ENCODE results near the gene SIGLEC8.
A peak's percentile ranks its signal among the peaks of the same experiment; 100 is the strongest.
"Not testable (repeated sequence)": the region's sequence is repeated elsewhere in the genome, so short reads cannot be mapped to it uniquely, and the experiment has no call there.

Gene SIGLEC8

DNA sequence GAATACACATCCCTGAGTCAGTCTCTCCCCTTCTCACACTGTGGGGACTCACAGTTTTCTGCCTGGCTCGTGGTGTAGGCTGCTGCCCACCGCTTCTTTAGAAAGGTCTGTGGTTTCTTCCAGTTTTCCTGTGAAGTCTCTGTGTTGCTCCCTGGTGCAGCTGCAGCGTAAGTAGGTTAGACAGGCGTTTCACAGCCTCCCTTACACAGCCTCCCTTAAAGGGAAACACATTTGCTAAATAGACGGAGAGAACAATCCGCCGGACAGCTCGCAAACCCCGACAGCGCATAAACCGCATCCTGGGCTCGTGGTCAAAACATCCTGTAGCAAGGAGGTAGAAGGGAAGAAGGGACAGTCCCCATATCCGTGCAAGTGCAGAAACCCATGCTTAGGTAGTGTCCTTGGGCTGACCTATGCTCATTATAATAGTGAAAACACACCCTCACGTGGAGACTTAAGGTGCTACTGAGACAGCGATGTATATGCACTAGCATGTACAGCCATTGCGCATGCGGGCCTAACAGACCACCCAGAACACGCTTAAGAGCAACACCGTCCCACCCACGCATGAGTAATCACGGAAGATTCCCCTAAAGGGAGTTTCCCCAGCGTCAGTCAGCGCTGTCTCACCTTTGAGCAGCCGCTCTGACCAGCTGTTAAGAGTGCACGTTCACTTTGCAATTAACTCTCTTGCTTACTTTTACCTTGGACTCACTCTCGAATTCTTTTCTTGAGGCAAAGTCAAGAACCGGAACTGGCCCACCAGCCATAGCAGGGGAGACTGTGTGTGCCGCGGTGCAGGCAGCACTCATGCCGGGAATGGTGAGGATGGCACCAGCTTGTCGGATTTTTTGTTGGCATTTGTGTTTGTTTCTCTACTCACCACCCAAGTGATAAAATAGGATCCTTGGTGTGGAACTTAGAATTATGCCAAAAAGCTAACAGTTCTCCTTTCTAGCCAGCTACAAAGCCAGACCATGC is 16.6 kb downstream of the SIGLEC8 start:
- DNase-seq = peak; percentile 47

DNA sequence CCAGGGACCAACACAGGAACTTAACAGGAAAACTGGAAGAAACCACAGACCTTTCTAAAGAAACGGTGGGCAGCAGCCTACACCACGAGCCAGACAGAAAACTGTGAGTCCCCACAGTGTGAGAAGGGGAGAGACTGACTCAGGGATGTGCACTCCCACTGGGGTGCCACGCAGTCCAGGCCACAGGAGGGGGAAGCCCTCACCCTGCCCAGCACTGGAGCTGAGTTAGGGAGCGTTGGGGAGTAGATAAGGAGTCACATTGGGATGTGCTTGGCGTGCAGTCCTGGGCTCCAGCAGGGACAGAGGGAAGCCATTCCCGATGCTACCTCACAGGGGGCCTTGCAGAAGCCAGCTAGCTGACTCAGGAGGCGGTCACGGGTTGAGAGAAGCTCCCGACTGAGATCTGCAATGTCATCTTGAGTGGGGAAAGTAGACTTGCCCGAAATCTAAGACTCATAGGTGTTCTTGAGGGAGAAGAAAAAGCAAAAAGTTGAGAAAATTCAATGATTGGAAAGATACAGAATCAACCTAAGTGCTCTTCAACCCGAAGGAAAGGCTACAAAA is 17.3 kb downstream of the SIGLEC8 start:
- no peak for DNase-seq

DNA sequence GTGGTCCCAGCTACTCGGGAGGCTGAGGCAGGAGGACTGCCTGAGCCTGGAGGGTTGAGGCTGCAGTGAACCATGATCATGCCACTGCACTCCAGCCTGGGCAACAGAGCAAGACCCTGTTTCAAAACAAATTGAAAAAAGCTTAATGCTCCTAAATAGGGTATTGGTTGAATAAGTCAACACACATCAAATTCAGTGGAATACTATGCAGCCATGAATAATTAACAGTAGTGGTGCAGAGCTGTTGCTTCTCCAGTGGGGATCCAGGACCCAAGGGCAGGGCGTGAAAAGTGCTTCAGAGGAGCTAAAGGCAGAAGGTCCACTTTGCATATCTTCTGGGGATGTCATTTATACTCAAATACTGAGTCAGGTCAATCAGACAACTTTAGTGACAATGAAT is 18.2 kb downstream of the SIGLEC8 start:
- DNase-seq = no peak

DNA sequence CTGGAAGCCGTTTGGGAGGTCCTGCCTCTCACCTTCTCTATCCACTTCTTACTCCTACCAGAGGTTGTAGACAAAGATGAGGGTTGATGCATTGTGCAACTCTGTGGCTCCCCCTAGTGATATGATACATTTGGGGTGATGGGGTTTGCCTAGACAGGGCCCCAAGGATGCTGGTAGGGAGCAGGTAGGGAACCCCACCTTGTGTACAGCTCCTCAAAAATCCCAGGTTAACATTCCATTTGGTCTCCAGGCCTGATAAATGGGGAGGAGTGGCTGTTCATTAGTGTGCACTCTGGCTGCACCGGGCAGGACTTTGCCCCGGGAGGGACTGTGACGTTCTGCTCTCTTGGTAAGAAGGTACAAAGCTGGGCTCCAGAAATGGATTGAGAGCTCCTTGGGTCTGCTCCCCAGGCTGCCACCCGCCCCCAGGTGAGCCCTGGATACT is 19.2 kb downstream of the SIGLEC8 start:
- DNase-seq = no peak

DNA sequence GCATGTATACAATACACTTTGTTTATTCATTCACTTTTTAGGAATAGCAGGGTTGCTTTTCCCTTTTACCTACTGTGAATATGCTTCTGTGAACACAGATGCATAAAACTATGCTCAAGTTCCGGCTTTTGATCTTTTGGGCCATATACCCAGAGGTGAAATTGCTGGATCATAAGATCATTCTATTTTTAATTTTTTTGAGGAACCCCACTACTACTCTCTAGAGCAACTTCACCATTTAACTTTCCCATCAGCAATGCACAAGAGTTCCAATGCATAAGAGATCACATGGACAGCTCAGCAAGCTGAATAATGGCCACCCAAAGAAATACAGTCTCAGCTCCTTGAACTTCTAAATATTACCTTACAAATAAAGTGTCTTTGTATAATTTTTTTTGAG is 23.8 kb downstream of the SIGLEC8 start:
- no peak for DNase-seq

DNA sequence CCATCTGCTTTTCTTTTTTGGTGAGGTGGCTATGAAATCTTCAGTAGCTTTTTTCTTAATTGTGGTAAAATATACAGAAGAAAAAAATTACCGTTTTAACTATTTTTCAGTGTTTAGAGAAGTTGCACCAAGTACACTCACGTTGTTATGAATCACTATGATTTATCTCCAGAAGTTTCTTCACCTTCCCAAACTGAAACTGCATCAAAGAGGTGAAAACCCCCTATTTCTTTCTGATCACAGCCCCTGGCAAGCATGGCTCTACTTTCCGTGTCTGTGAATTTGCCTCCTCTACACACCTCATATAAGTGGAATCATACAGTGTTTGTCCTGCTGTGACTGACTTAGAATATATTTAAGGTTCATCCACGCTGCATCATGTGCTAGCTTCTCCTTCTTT is 25.2 kb downstream of the SIGLEC8 start:
- DNase-seq = no peak

DNA sequence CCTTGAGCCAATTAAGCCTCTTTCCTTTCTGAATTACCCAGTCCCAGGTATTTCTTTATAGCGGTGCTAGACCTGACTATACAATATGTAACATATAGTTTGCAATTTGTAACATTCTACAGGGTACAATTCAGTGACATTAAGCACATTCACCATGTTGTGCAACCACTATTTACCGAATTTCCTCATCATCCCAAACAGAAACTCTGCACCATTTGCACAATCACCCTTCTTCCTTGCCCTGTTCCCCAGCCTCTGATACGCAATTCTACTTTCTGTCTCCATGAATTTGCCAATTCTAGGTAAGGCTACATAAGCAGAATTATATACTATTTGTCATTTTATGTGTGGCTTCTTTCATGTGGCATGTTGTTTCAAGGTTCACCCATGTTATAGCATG is 27.1 kb downstream of the SIGLEC8 start:
- no peak for DNase-seq

DNA sequence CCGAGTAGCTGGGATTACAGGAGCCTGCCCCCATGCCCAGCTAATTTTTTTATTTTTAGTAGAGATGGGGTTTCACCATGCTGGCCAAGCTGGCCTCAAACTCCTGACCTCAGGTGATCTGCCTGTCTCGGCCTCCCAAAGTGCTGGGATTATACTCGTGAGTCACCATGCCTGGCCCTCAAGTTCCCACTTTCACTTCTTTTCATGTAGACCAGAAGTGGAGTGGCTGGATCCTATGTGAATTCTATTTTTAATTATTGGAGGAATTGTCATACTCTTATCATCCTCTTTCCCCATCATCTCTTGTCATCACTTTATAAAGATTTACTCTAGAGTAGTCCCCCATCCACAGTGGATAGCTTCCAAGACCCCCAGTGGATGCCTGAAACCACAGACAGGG is 28.0 kb downstream of the SIGLEC8 start:
- no peak for DNase-seq

DNA sequence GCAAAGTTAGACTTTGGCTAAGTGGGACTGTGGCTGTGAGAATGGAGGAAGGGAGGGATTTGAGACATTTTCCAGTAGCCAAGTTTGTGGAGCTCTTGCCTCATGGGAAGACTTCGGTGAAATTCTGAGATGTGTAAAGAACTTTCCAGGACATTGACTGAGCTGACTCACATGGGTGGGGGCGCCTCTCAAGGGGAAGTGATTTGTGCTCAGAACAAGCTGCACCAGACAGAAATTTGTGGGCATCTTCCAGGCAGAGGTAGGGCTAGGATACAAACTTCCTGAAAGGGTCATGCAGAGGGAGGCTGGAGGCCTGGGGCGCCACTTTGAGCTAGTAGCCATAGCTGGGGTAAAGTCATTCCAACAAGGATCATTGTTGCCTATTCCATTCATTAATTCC is 31.1 kb downstream of the SIGLEC8 start:
- DNase-seq = no peak

DNA sequence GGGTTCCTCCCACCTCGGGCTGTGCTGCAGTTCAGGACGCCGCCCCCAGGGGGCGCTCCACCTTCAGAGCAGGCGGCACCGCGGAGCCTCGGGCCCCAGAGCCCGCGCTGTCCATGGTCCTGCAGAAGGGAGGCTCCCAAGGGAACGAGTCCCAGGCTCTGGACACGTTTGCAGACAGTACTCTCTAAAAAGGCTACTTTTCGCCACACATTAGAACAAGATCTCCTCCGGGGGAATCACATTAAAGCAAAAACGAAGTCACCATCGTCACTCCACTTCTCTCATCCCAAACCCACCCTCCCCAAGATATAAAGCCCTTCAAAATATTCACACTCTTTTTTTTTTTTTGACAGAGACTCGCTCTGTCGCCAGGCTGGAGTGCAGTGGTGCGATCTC is 36.2 kb downstream of the SIGLEC8 start:
- DNase-seq = peak; percentile 74

DNA sequence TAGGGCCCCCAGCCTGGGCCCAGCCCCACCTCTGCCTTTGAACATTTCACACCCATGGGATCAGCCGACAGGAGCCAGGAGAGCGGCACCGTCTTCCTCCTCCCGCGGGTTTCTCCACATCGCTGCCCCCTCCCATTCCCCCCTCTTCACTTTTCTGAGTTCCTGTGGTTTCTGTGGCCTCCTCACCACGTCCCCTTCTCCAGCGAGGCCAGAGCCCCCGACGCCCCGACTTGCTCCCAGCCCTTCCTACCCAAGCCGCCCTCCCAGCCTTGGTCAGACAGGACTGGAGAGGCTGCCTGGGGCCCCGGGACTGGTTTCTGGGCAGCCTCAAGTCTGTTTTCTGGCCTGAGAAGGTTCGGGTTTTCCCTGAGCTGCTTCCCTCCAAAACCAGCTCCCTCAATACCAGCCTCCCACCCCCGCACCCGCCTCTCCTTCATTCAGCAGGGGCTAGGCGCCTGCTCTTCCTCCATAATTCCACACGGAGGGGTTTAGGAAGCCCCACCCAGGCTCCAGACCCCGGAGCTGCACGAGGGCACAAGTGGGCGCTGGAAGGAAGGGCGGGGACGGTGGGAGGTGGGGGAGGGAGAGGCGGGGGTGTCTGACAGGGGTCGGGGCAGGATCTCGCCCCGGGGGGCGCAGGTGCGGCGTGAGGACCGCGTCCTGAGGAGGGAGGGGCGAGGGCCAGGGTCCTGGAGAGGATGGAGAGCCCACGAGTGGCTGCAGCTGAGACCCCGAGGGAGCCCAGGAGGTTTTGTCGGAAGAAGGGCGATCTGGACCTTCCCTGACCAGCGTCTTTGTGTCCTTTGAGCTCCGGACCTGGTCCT is 36.8 kb downstream of the SIGLEC8 start:
- no peak for DNase-seq

DNA sequence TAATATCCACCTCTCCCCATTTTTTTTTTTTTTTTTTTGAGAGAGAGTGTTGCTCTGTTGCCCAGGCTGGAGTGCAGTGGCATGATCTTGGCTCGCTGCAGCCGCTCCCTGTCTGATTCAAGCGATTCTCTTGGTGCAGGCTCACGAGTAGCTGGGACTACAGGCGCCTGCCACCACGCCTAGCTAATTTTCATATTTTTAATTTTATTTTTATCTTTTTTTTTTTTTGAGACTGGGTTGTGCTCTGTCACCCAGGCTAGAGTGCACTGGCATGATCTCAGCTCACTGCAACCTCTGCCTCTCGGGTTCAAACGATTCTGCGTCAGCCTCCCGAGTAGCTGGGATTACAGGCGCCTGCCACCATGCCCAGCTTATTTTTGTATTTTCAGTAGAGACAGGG is 37.7 kb downstream of the SIGLEC8 start:
- not testable (repeated sequence) for DNase-seq

DNA sequence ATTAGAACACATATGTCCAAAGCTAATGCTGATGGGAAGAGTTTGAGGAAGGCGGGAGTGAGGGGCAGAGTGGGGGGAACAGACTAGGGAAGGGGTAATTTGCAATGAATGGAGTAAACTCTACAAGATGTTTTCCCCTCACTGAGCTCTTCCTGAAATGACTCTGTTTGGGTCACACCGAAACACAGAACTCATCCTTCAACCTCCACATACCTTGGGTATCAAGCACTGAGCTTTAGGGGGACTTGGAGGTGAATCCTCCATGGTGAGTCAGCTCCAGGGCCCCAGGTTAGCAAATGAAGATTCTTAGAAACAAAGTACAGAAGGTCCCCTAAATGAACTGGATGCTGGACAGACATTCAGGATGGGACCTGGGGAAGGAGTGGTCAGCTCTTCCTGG is 39.5 kb downstream of the SIGLEC8 start:
- DNase-seq = no peak

DNA sequence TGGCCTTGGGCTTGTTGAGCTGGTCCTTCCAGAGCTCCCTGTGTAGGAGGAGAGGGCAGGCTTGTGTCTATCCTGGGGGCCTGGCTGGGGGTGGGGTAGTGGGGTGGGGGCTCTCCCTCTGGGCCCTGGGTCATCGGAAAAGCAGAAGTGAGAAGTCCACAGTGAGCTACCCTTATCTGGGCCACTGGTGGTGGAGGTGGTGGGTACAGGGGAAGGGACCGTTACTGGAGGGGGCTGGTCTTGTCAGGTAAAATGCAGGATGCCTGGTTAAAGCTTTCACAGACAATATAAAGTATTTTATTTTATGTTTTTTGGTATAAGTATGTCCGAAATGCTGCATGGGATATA is 40.5 kb downstream of the SIGLEC8 start:
- DNase-seq = no peak

DNA sequence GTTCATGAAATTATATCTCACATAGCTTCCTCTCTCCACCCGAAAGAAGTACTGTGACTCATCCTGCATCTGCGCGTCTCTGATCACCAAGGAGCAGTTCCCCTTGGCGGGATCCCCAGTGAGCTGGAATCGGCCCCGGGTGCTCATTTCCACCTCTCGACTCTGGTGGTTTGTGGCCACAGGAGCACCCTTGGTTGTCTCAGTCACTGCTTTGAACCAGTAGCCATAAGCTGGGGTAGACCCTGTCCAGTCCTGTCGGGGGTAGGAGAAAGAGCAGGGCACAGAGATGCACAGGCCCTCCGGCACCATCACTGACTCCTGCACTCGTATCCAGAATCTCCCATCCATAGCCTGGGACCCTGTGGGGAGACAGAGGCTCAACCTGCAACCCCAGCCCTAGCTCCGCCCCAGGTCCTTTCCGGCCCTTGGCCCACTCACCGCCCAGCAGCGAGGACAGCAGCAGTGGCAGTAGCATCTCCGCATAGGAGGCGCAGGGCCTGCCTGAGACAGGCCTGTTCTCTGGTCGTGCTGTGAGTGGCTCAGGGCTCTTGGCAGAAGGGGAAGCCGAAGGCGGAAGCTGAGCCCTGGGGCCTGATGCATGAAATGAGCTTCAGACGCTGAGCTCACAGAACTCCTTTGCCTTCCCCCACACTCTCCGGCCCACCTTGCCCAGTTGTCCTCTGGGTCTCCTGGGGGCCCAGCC is 41.0 kb downstream of the SIGLEC8 start, which contains the start of gene SIGLEC10:
TSS of gene SIGLEC10 (minus strand) at position 536 of the 703 bp plus-strand sequence. CDS start at position 475, 61 bp downstream.
- DNase-seq = no peak

DNA sequence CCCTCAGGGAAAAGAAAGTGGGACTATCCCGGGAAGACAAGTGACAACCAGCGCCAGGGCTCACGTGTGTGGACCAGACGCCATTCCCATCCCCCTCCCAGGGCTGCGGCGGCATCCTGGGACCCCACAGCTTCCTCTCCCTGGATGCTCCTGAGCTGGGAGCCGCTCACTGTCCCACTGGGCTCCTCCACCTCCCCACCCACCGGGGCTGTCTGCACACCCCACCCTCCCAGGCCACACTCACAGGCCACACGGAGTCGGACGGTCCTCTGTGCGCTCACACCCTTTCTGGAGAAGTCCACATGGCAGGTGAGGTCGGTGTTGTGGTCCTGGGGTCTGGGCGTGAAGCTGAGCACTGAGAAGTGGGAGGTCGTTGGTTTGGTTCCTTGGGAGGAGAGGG is 41.8 kb downstream of the SIGLEC8 start:
- DNase-seq = not testable (repeated sequence)

DNA sequence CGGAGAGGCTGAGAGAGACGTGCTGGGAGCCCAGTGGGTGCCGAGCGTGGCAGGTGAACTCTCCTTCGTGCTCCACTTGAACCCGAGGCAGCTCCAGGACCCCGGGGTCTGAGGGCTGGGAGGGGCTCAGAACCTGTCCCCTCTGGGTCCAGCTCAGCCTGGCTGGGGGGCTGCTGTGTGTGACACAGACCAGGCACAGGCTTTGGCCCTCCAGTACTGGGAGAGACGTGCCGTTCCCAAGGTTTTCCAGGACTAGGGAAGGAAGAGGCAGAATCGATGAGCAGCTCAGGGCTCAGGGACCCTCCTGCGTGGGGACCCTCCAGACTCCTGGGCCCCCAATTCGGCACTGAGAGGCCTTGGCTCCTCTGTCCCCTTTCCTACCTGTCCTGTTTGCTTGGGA is 43.1 kb downstream of the SIGLEC8 start:
- no peak for DNase-seq

DNA sequence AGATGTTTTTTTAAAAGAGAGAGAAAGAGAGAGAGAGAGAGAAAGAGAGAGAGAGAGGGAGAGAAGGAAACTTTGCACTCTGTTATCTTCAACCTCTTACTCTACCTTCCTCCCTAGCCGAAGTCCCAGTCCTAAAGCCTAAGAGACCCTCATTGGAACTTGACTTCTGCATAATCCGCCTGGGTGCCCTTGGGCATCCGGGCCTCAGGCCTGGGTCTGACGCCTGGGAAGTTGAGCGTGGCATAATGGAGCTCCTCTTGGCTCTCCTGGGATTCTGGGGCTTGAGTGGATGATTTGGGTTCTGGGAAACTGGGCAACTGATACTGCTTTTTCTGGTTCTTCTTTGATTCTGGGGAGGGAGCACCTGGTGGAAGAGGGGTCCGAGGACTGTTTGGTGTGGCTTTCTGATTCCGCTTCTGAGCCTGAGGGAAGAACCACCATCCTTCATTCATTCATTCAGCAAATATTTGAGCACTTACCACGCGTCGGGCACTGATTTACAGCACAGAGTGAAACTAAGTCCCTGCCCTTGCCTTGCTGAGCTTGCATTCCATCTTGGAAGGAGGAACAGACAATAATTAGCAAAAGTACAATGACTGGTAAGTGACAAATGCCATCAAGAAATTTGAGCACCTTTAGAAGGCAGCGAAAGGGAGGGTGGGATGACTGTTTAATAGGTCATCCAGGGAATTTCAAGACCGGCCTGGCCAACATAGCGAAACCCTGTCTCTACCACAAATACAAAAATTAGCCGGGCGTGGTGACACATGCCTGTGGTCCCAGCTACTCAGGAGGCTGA is 47.1 kb downstream of the SIGLEC8 start:
- no peak for DNase-seq

DNA sequence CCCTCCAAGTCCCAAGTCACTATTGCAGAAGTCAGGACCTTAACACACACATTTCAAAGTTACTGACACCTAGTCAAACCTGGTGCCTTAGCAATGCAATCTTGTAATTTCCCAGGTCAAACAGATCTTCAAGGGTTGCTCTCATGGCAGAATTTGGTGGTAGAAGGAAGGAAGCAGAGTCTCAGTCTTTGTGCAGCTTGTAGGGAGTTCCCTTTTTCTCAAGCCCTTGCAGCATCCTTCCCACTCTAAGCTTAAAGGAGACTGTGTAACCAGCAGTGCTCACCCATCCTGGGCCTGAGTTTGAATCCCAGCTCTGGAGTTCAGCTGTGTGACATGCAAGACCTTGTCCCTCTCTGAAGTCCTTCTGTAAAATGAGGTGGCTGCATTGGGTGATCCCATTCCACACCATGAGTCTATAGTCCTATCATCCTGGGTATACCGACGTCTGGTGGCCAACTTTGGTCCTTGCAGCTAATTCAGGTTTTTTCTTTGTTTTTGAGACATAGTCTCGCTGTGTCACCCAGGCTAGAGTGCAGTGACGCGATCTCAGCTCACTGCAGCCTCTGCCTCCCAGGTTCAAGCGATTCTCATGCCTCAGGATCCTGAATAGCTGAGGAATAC is 50.6 kb downstream of the SIGLEC8 start:
- no peak for DNase-seq

DNA sequence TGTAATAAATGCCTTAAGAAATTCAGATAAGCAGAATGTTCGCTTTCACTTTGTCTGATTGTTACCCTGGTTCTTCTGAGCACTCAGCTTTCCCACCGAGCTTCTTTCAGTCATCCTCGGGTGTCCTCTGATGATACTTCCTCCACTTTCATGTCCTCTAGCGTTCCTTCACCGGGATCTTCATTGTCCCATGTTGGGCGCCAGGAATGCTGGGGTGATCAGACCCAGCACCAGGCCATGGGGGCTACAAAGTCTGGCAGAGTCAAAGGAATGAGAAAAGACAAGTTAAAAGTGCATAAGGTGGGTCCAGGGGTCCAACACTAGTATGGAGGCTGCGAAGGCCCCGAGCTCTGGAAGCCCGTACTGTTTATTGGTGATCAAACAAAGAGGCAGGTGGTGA is 56.1 kb downstream of the SIGLEC8 start:
- DNase-seq = no peak
